ENCODE measurements around the gene OR2J1. TPM values are rescaled to one million over a fixed set of nuclear protein-coding genes. Genes with fewer than 3 reads are reported as not detected.
"Not testable (repeated sequence)": the region's sequence is repeated elsewhere in the genome, so short reads cannot be mapped to it uniquely, and the experiment has no call there.

The OR2J1 gene
- total RNA-seq, 1 donor from 2014 or later: not detected

DNA sequence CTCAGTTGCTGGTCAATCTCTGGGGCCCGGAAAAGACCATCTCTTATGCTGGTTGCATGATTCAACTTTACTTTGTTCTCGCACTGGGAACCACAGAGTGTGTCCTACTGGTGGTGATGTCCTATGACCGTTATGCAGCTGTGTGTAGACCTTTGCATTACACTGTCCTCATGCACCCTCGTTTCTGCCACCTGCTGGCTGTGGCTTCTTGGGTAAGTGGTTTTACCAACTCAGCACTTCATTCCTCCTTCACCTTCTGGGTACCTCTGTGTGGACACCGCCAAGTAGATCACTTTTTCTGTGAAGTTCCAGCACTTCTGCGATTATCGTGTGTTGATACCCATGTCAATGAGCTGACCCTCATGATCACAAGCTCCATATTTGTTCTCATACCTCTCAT lies 12.8 kb downstream of the OR2J1 start:
- no peaks in the 10 kb centered on the region for H3K36me3 ChIP-seq
- no peaks in the 10 kb centered on the region for H3K27me3 ChIP-seq (ENCODE audit: low read depth)
- H3K4me1 ChIP-seq: no peaks in the 10 kb centered on the region
- no peak for DNase-seq
- intact Hi-C loops (cut with DNase I): no loop called here
- no peak for ATAC-seq
- H3K4me3 ChIP-seq: no peak overlapping the region
- no peak overlapping the region for H3K27ac ChIP-seq
- no peaks in the 10 kb centered on the region for H3K9me3 ChIP-seq
- TF ChIP-seq, protein P1, sequence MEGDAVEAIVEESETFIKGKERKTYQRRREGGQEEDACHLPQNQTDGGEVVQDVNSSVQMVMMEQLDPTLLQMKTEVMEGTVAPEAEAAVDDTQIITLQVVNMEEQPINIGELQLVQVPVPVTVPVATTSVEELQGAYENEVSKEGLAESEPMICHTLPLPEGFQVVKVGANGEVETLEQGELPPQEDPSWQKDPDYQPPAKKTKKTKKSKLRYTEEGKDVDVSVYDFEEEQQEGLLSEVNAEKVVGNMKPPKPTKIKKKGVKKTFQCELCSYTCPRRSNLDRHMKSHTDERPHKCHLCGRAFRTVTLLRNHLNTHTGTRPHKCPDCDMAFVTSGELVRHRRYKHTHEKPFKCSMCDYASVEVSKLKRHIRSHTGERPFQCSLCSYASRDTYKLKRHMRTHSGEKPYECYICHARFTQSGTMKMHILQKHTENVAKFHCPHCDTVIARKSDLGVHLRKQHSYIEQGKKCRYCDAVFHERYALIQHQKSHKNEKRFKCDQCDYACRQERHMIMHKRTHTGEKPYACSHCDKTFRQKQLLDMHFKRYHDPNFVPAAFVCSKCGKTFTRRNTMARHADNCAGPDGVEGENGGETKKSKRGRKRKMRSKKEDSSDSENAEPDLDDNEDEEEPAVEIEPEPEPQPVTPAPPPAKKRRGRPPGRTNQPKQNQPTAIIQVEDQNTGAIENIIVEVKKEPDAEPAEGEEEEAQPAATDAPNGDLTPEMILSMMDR (IDR thresholded peaks at IDR 0.05): no peak

DNA sequence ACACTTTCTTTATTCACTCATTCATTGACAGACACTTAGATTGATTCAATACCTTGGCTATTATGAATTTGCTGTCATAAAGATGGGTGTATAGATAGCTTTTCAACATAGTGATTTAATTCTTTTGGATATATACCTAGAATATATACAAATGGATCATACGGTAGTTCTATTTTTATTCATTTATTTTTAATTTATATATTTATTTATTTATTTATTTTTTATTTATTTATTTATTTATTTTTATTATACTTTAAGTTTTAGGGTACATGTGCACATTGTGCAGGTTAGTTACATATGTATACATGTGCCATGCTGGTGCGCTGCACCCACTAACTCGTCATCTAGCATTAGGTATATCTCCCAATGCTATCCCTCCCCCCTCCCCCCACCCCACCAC lies 15.7 kb downstream of the OR2J1 start:
- H3K9me3 ChIP-seq; ATAC-seq; DNase-seq; intact Hi-C loops (cut with DNase I); H3K4me1 ChIP-seq; H3K4me3 ChIP-seq; H3K27ac ChIP-seq; H3K36me3 ChIP-seq; H3K27me3 ChIP-seq (ENCODE audit: low read depth): not testable (repeated sequence)

DNA sequence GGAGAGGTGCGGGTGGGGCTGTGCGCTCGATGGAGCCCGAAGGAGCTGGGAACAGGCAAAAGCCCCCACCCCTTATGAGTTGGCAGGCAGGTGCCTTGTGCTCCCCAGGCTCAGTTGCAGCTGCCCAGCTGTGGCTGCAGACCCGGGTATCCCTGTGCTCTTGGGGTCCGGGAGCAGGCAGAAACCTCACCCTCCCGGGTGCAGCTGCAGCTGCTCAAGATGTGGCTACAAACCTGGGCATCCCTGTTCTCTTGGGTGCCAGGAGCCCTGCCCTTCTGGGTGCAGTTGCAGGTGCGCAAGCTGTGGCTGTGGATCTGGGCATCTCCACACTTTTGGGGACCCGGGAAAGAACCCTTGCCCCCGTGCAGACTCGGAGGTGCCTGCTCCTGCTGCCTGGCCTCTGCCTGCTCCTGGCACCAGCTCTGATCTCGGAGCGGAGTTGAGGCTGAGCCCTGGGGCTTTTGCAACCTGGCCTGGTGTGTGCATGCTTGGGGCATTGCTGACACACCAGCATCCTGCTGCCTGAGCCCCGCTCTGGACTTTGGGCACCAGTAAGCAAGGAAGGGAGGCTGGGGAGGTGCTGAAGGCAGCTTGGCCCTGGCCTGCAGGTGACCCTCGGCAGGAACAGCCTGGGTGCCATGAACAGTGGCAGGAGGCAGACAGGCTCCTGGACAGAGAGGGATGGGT lies 30.2 kb downstream of the OR2J1 start:
- TF ChIP-seq, protein P1 (IDR thresholded peaks at IDR 0.05): no peak
- intact Hi-C loops (cut with DNase I): no loop called here
- DNase-seq (no peak), ATAC-seq (peak in 1 of 2 donors; percentile 35)
- Histone ChIP-seq H3K9me3 (no peaks in the 10 kb centered on the region), H3K4me3 (no peak overlapping the region), H3K27me3 (ENCODE audit: low read depth) (no peaks in the 10 kb centered on the region), H3K4me1 (no peaks in the 10 kb centered on the region), H3K27ac (no peak overlapping the region), H3K36me3 (no peaks in the 10 kb centered on the region)

DNA sequence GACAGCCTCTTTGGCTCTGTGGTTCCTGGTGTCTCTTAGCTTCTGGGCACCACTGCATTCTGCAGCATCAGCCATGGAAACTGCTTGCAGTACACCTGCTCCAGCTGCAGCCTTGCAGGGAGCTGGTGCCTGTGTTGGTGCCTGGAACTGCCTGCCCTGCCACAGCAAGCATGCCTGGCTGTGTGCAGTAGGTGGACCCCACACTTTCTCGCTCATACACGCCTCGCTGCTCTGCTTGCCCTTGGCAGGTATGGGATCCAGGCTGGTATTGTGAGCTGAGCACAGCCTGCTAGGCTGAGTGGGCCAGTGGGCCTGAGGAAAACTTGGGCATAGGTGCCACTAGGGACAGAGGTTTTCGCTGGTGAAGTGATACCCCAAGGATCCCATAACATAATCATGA lies 31.4 kb downstream of the OR2J1 start:
- DNase-seq (no peak), ATAC-seq (no peak)
- no peaks in the 10 kb centered on the region for H3K27me3 ChIP-seq (ENCODE audit: low read depth)

DNA sequence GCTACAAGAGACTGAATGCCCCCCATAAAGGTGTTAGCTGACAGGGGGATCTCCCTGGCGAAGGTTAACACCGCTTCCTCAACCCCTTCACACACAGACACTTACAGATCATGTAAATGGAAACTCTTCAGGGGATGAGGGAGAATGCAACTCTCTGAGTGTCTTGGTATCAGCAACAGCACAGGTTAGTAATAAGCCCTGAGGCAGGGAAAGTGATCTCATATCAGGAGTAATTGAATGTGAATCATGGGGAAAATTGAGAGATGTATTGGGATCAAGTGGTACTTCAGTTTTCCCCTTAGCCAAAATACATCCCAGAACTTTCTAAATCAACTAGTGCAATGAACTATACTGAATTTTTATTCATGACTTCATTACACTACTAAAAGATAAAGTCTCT lies 32.4 kb downstream of the OR2J1 start:
- H3K4me3 ChIP-seq: no peak overlapping the region
- intact Hi-C loops (cut with DNase I): no loop called here

More for the DNA sequence above, 31.4 kb downstream of the OR2J1 start:
- H3K36me3 ChIP-seq: no peaks in the 10 kb centered on the region
- TF ChIP-seq, protein P1 (IDR thresholded peaks at IDR 0.05): no peak
- intact Hi-C loops (cut with DNase I): no loop called here
- no peak overlapping the region for H3K27ac ChIP-seq
- H3K4me1 ChIP-seq: no peaks in the 10 kb centered on the region
- H3K4me3 ChIP-seq: no peak overlapping the region
- no peaks in the 10 kb centered on the region for H3K9me3 ChIP-seq

DNA sequence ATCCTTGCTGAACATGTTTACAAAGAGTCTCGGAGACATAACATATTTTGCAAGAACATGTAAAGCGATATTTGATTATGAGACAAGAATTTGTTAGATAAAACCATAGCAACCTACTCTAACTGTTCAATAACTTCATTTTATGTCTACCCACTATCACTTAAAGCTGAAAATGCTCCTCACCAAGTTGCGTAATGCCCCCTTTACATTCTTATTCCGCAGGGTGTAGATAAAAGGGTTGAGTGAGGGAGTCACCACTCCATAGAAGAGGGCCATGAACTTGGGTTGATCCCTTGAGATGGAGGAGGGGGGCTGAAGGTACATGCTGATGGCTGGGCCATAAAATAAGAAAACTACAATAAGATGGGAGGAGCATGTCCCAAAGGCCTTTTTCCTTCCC lies 38.4 kb downstream of the OR2J1 start:
- DNase-seq: no peak
- no peaks in the 10 kb centered on the region for H3K9me3 ChIP-seq
- no peaks in the 10 kb centered on the region for H3K36me3 ChIP-seq
- ATAC-seq: no peak
- H3K4me1 ChIP-seq: no peaks in the 10 kb centered on the region
- no peak overlapping the region for H3K4me3 ChIP-seq
- TF ChIP-seq, protein P1 (IDR thresholded peaks at IDR 0.05): no peak
- H3K27ac ChIP-seq: no peak overlapping the region
- no peaks in the 10 kb centered on the region for H3K27me3 ChIP-seq (ENCODE audit: low read depth)
- intact Hi-C loops (cut with DNase I): no loop called here

More for the DNA sequence above, 32.4 kb downstream of the OR2J1 start:
- H3K9me3 ChIP-seq: no peaks in the 10 kb centered on the region
- no peaks in the 10 kb centered on the region for H3K4me1 ChIP-seq
- H3K27me3 ChIP-seq (ENCODE audit: low read depth): no peaks in the 10 kb centered on the region
- no peak overlapping the region for H3K27ac ChIP-seq
- TF ChIP-seq, protein P1 (IDR thresholded peaks at IDR 0.05): no peak
- DNase-seq: no peak
- ATAC-seq: no peak
- H3K36me3 ChIP-seq: no peaks in the 10 kb centered on the region

All from lower lobe of right lung (tissue), 2 donors.